GM21515 (cell line): ENCODE data around the gene MTURN.
"Not testable (repeated sequence)": the region's sequence is repeated elsewhere in the genome, so short reads cannot be mapped to it uniquely, and the experiment has no call there.

ENCODE experiments used
- ATAC-seq: cut with Tn5 transposase; IDR thresholded peaks from one replicate; pipeline ENCODE4 v1.9.1; 2021; ENCODE audit not compliant: unreplicated experiment

Gene MTURN

DNA sequence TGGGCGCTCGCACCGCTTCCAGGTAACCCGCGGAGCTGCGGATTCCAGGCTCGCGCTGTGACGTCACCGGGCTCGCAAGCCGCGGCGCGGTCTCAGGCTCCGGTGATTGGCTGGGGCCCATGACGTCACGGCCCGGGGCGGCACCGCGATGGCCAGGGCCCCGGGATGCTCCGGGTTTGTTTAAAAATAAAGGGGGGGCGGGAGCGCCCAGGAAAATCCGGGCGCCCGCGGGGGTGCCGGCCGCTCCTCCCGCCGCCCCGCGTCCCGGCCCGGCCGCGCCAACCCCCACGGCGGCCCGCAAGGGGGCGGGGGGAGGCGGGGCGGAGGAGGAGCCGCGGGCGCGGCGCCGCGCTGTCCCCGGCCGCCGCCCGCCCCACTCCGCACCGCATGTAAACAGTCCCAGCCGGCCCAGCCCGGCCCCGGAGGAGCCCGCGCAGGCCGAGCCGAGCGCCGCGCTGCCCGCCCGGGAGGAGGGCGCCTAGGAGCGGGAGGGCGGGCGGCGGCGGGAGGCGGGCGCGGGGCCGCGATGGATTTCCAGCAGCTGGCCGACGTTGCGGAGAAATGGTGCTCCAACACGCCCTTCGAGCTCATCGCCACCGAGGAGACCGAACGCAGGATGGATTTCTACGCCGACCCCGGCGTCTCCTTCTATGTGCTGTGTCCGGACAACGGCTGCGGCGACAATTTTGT, at the start of gene MTURN:
MTURN (plus strand) TSS at position 376 of the 690 bp plus-strand sequence; CDS start at position 527, 151 bp downstream.
- ATAC-seq, result peak; percentile 86

DNA sequence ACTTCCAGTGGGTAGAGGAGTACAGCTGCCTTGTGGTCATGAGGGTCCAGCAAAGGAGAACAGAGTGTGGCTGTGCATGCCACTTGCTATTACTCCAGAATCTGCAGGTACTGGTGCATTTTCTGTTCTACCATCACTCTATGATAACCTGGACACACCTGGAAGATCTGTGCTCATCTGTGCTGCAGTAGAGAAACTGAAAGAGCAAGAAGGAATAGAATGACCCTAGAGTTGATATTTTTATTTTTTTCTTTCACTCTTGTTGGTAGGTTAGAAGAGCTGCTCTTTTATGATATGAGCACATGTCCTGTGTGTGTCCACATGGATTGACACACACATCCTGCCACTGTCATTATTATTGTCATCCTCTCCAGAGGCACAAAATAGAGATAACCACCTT, 48.3 kb upstream of the MTURN start:
- no peak for ATAC-seq

DNA sequence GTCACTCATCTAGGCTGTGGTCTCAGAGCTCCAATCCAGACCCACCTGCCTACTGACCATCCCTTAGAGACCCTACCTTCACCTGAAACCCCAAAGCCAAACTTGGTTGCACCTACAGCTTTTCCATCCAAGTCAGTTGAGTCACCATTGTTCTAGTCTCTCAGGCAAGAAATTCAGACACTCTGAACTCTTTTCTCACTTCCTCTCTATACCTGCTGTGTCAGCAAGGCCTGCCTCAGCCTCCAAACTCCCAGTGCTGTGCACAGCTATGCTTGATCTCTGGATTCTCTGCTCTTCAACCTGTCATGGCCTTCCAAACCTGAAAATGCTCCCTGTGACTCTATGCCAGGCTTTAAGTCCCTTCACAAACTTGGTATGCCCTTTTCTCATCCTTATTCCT, 47.4 kb upstream of the MTURN start:
- no peak for ATAC-seq

DNA sequence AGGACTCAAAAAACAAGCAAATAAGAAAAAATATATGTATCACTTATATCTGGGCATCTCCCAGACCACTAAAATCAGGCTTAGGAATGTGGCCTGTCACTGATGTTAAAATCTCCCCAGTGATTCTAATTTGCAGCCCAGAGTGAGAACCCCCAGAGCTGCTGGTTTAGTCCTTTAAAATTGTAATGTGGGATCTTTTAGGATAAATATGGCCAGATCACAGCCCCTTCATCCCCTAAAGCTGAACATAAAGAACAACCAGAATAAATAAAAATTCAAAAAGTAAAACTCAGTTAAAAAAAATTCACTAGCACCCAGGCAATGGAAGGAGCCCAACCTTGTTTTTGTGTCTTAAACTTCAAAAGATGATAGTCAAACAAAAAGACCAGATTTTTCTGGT, 46.4 kb upstream of the MTURN start:
- ATAC-seq, result no peak

DNA sequence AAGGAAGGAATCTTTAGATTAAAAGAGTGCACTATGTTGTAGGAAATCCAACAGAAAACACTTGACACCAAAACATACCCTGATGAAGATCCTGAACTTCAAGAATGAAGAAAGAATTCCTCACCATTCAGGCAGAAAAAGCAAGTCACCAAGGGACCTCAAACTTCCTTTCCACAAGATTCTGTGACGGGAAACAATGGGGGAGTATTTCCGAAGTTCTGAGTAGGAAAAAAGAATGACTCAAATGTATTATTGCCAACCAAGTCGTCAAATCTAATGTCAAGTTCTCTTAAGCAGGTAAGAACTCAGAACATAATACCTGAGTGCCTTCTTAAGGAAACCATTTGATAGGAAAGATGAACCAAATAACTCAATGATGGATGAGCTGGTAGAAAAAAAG, 44.7 kb upstream of the MTURN start:
- no peak for ATAC-seq

DNA sequence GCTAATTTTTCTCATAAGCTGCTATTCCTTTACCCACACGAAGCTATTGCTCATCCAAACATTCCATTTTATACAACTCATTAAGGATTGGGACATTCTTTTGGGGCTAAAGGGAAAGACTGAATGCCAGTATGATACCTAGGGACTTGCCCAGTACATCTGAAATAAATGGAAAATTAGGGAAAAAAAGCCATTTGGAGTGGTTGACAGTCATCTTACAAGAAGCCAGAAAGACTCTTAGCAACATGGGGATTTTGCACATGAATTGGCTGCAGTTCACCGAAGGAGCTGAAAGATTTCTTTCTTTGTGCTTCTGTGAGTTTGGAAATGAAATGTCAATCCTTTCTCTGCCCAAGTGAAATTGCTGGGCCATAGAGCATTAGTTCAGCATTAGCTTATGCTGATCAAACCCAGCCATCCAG, 43.3 kb upstream of the MTURN start:
- ATAC-seq, result no peak

DNA sequence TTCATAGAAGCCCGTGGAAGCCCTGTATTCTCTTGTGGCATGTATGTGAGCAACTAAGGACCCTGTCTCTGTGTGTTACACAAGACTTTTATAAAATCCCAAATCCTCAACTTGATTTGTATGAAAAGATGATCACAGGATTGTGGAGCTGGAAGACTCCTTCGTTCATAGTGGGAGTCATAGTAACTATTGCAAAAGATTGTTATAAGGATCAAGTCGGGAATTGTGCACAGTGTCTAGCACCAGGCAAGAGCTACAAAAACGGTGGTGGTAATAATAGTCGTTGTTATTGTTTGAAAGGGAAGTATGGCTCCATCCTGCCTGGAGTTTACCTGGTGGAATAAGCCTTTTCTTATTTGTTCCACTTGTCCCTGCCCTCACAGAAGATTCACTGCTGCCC, 42.8 kb upstream of the MTURN start:
- no peak for ATAC-seq

DNA sequence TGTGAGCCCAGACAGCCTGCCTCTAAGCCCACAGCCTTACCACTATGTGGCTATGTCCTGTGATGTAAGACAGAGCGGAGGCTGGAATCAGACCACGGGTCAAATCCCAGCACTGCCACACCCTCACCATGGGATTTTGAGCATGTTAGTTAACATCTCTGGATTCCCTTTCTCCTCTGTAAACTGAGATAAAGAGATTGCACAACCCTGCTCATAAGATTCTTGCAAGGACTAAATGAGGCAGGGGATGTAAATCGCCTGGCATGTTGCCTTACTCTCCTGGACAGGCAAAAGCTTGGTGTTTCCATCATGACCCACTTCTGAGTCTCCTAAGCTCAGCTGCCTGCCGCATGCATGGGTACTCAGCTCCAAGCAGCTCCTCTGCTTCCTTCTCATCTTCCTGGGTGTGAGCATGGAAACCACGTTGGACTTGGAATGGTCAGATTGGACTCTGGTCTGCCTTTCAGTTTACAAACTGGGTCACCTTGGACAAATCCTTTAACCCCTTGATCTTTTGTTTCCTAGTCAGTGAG, 41.3 kb upstream of the MTURN start:
- no peak for ATAC-seq

DNA sequence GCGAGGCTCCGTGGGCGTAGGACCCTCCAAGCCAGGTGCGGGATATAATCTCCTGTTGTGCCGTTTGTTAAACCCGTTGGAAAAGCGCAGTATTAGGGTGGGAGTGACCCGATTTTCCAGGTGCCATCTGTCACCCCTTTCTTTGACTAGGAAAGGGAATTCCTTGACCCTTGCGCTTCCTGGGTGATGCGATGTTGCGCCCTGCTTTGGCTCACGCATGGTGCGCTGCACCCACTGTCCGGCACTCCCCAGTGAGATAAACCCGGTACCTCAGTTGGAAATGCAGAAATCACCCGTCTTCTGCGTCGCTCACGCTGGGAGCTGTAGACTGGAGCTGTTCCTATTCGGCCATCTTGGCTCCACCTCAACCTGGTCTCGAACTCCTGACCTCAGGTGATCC, 36.2 kb upstream of the MTURN start:
- ATAC-seq, result not testable (repeated sequence)

DNA sequence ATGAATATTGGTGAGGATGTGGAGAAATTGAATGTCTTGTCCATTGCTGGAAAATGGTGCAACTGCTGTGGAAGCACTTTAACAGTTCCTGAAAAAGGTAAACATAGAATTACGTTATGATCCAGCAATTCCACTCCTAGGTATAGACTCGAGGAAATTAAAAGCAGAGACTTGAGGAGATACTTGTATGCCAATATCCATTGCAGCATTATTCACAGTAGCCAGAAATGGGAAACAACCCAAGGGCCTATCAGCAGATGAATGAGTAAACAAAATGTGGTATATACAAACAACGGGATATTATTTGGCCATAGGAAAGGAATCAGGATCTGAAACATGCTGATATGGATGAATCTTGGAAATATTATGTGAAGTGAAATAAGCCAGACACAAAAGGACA, 32.5 kb upstream of the MTURN start:
- ATAC-seq, result no peak

DNA sequence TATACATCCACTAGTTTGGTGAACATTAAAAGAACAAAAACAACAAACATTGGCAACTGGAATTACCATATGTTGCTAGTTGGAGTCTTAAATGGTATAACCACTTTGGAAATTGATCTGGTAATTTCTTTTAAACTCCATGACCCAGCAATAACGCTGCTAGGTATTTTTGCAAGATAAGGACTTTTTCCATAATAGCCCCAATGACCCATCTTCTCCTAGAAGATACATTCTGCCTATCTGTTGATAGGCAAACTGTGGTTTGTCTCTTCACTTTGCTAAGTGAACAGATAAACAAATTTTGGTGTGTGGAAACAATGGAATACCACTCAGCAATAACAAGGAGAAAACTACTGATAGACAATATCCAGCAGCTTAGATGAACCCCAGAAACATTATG, 30.6 kb upstream of the MTURN start:
- no peak for ATAC-seq

DNA sequence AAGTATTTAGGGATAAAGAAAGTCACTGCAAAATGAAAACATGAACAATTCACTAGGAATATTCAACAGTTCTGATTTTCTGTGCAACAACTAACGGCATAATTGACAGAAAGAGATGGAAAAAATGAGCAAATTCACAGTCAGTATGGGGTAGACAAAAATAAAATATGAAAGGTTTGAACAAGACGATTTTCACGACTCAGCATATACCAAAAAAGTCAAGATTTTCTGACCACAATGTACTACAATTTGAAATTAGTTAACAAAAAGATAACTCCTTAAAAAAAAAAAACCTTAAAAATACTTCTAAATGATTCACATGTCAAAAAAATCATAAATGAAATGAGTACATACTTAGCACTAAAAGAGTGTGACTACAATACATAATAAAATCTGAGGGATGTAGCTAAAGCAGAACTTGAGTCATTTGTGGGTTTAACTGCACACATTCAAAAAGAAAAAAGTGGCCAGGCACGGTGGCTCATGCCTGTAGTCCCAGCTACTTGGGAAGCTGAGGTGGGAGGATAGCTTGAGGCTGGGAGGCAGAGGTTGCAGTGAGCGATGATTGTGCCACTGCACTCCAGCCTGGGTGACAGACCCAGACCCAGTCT, 22.6 kb upstream of the MTURN start:
- ATAC-seq, result no peak

DNA sequence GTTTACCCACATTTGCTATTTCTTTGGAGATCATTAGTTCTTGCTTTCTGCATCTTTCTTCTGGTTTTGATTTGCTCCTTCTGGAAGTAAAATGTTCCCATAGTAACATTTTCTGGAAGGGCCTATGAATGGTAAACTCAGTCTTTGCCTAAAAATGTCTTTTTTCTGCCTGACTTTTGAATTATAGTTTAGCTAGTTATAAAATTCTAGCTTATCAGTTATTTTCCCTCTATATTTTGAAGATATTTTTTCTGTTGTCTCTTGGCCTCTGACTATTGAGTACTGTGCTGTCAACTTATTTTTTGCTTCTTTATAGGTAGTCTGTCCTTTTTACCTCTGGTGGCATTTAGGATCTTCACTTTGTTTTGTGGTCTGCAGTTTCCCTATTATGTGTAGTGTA, 21.6 kb upstream of the MTURN start:
- ATAC-seq, result no peak

DNA sequence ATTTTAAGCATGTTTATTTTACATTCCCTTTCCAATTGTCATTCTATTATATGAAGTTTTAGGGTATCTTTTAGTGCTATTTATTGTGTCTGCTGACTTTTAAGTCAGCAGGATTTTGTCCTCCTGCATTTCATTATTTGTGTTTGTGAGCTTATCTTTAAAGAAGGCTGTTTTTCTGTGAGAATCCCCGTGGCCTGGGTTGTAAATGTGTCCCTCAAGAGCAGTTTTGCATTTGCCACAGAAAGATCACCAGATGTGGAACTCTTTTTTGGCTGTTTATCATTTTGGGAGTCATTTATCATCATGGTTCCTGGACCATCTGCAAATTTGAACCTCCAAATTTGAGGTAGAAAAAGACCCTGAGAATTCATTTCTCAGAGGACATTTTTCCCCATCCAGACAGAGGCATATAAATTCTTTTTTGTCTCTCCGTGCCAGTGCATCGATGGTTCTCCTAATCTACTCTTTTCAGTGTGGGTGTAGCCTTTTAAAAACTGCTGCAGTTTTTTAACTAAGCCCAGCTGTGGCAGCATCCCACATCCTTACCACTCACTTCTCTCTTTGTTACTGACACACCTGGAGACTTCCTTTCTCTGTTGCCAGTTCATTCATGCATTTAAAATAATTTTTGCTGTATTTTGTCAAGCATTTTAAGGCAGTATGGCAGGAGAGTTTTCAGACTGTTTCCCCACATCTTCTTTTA, 20.1 kb upstream of the MTURN start:
- no peak for ATAC-seq

DNA sequence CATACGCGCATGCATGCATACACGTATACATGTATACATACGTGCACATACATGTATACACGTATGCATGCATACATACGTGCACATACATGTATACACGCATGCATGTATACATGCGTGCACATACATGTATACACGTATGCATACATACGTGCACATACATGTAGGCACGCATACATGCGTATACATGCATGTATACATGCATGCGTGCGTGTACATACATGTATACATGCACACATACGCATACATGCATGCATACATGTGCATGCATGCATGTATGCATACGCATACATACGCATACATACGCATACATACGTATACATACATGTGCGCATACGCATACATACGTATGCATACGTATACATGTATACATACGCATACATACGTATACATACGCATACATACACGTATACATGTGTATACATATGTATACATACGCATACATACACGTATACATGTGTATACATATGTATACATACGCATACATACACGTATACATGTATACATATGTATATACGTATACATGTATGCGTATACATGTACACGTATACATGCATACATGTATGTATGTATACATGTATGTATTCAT, 19.0 kb upstream of the MTURN start:
- no peak for ATAC-seq

DNA sequence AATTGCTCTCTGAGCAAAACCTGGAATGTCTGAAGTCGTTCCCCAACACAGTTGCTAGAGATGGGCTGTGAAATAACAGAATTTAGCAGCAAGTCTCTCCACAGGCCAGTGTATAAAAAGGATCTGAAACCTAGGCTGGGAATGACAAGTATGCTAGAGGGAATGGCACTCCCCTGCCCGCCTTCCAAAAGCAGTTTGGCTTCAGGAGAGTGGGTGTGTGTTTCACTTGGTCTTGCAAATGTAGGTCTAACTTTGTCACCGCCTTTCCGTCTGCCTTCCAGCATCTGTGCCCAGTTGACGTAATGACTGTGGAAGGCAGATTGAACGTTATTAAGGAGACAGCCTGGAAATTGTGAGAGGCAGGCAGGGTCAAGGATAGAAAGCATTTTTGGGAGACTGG, 18.0 kb upstream of the MTURN start:
- no peak for ATAC-seq

DNA sequence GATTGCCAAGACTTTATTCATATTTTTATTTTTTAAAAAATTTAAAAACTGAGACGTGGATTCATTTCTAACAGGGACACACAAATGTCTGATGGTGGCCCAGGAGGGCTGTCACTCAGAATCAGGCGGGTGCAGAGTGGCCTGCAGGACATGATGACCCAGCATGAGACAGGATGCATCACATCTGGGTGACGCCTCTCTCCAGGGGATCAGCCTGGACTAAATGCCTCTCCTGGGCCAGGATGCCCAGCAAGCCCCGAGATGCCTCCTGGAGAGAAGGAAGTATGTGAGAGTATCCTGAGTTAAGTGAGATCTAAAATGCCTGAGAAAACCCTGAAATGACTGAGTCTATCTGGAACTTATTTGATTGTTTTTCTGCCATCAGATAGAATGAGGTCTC, 16.9 kb upstream of the MTURN start:
- no peak for ATAC-seq

DNA sequence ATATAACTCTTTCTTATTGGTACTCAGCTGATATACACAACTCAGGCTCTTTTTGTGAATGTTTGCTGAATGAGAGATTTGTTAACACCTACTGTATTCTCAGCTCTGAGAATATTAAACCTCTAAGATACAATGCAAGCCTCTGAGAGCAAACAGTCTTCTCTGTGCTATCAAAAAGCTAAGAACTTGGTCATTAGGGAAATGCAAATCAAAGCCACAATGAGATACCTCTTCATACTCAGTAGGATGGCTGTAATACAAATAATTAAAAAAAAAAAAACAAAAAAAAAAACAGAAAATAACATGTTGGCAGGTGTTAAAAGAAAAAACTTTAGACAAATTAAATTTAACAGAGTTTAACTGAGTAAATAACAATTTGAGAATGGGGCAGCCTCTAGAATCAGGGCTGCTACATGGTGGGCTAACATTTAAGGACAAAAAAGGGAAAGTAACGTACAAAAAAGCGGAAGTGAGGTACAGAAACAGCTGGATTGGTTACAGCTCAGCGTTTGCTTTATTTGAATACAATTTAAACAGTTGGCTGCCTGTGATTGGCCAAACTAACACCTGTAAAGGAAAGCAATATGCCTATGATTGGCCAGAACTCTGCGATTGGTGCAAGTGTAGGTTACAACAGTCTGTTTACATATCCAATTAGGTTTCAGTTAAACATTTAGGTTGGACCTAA, 14.8 kb upstream of the MTURN start:
- ATAC-seq, result no peak

DNA sequence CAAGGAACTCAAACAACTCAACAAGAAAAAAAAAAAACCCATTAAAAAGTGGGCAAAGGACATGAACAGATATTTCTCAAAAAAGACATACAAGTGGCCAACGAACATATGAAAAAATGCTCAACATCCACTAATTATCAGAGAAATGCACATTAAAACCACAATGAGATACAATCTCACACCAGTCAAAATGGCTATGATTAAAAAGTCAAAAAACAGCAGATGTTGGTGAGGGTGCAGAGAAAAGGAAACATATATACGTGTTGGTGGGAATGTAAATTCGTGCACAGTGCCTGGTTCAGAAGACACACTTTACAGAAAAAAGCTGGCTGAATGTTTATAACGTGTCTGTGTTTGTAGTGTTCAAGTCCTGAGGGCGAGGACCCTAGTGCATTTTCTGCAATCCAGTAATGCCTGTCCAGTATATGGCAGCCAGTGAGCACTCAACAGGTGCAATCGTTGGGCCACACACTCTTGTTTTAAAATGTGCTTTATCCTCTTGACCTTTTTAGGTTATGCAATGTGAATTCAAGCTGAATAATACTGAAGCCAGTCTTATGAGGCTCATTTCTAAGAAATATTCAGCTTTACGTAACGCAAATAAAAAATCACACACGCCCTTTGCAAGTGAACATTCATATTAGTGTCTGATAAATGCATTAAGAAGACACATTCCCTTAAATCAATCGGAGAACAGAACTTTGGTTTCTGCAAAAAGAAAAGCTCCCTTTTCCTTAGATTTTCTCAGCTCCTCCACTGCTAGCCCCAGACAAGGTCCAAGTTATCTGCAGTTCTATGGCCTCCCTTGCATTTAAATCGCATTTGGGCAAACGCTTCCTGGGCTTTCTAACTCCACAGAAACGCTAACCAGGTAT, 813 bp upstream of the MTURN start:
- no peak for ATAC-seq
